Measurements from ENCODE around the gene CHRNB1.

CHRNB1 gene

GRCh38 chr17:7444682-7445618 is at the start of gene CHRNB1:
CHRNB1 (plus strand) TSS chr17:7445061; CDS start chr17:7445128, 67 bp downstream.
- DNase-seq, result peak; percentile 84

GRCh38 chr17:7396147-7396546 is 48.7 kb upstream of the CHRNB1 start:
- no peak for DNase-seq

GRCh38 chr17:7398612-7399011 is 46.2 kb upstream of the CHRNB1 start:
- DNase-seq, result no peak

GRCh38 chr17:7403043-7403726 is 41.7 kb upstream of the CHRNB1 start:
- DNase-seq, result no peak

GRCh38 chr17:7403727-7403976 is 41.2 kb upstream of the CHRNB1 start:
- DNase-seq, result no peak

- peak; percentile 100 for DNase-seq
Observed at GRCh38 chr17:7403977-7404736, 40.7 kb upstream of the CHRNB1 start, which contains the start of gene TMEM256. TMEM256 (minus strand) TSS chr17:7404097; CDS start chr17:7404084, 13 bp downstream.

- peak; percentile 79 for DNase-seq
Observed at GRCh38 chr17:7404737-7405349, 40.0 kb upstream of the CHRNB1 start.

GRCh38 chr17:7405350-7406234 is 39.3 kb upstream of the CHRNB1 start:
- DNase-seq, result no peak

GRCh38 chr17:7406235-7406825 is 38.5 kb upstream of the CHRNB1 start:
- no peak for DNase-seq

GRCh38 chr17:7407082-7407481 is 37.8 kb upstream of the CHRNB1 start:
- DNase-seq, result no peak

GRCh38 chr17:7407485-7408251 is 37.2 kb upstream of the CHRNB1 start, which contains the start of gene NLGN2:
NLGN2 (plus strand) TSS chr17:7407845; CDS start chr17:7408256, 411 bp downstream.
- DNase-seq, result no peak

- no peak for DNase-seq
Observed at GRCh38 chr17:7408252-7408727, 36.6 kb upstream of the CHRNB1 start.

- no peak for DNase-seq
Observed at GRCh38 chr17:7408863-7409262, 36.0 kb upstream of the CHRNB1 start.

GRCh38 chr17:7409716-7410115 is 35.1 kb upstream of the CHRNB1 start:
- DNase-seq, result no peak

GRCh38 chr17:7410634-7411426 is 34.0 kb upstream of the CHRNB1 start:
- DNase-seq, result no peak

- no peak for DNase-seq
Observed at GRCh38 chr17:7411427-7411750, 33.5 kb upstream of the CHRNB1 start.

- no peak for DNase-seq
Observed at GRCh38 chr17:7413346-7413985, 31.4 kb upstream of the CHRNB1 start.

- DNase-seq, result no peak
Observed at GRCh38 chr17:7414837-7415236, 30.0 kb upstream of the CHRNB1 start.

GRCh38 chr17:7415784-7416183 is 29.1 kb upstream of the CHRNB1 start:
- no peak for DNase-seq
